ENCODE data around the gene FASTKD2. TPM values are rescaled to one million over a fixed set of nuclear protein-coding genes. Genes with fewer than 3 reads are reported as not detected.

Gene FASTKD2
- total and polyA plus RNA-seq, 2 of the 4 experiments (the other 2 are of a cell fraction) = 17.6 to 50.4 TPM

GRCh38 chr2:206790311-206790935 is 25.0 kb downstream of the FASTKD2 start (continued):
- TF ChIP-seq, protein P1, sequence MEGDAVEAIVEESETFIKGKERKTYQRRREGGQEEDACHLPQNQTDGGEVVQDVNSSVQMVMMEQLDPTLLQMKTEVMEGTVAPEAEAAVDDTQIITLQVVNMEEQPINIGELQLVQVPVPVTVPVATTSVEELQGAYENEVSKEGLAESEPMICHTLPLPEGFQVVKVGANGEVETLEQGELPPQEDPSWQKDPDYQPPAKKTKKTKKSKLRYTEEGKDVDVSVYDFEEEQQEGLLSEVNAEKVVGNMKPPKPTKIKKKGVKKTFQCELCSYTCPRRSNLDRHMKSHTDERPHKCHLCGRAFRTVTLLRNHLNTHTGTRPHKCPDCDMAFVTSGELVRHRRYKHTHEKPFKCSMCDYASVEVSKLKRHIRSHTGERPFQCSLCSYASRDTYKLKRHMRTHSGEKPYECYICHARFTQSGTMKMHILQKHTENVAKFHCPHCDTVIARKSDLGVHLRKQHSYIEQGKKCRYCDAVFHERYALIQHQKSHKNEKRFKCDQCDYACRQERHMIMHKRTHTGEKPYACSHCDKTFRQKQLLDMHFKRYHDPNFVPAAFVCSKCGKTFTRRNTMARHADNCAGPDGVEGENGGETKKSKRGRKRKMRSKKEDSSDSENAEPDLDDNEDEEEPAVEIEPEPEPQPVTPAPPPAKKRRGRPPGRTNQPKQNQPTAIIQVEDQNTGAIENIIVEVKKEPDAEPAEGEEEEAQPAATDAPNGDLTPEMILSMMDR (conservative IDR thresholded peaks at IDR 0.05; ENCODE audit: low read depth, low read length) = no peak

DNA sequence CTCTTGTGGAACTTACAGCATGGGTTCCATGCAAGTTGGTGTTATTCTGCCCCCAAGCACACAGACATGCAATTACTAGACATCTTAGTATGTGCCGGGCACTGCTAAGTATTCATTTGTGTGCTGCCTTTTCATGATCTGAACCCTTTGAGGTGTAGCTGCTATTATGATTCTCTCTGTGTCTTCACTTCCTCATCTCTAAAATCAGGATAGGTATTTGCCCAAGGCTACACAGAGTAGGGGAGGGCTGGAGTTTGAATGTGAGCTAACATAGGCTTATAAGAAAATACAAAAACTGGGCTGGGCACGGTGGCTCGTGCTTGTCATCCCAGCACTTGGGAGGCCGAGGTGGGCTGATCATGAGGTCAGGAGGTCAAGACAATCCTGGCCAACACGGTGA is 27.2 kb downstream of the FASTKD2 start:
- no peak overlapping the region for H2AK9ac ChIP-seq (replicated peaks; ENCODE audit: low read depth, low read length, poor library complexity)
- intact Hi-C loops (cut with micrococcal nuclease) = loop anchor here (10.0 kb wide), 1 partner anchor 262 kb away; no protein-coding TSS in a partner anchor

More for the DNA sequence above, 27.2 kb downstream of the FASTKD2 start:
- H3K9ac ChIP-seq (ENCODE audit: low read depth, low read length) = no peak overlapping the region
- H3K4me1 ChIP-seq (ENCODE audit: control insufficient read depth, insufficient read depth, low read length) = peaks cover 1% of the 10 kb centered on the region; the same call in 1 of the 2 replicates
- no peak overlapping the region for H4K8ac ChIP-seq (ENCODE audit: low read depth in 2 of 2, low read length in 2 of 2)
- H3K27me3 ChIP-seq (ENCODE audit: control insufficient read depth, insufficient read depth, low read length) = no peaks in the 10 kb centered on the region
- H2BK15ac ChIP-seq (ENCODE audit: low read depth, low read length) = no peak overlapping the region
- in situ Hi-C loops (cut with MboI; ENCODE audit: low sequenced_read_pairs) = loop anchor here (25.0 kb wide), 1 partner anchor 945 kb away; no protein-coding TSS in a partner anchor
- H3K56ac ChIP-seq (ENCODE audit: extremely low read depth, insufficient read depth, low read length) = no peak overlapping the region
- H3K9me1 ChIP-seq (ENCODE audit: insufficient read depth, low read length) = 0 out of 2 replicates have a peak, but pooled peaks cover 3% of the 10 kb centered on the region
- H3K4ac ChIP-seq (ENCODE audit: low read depth, low read length) = no peak overlapping the region
- ChIA-PET CTCF (interaction anchor here (0.6 kb wide), 1 partner anchor 457 kb away, joined by 3 read pairs; no protein-coding TSS in a partner anchor), POLR2A (ENCODE audit: unreplicated experiment) (no interaction called here)
- H2BK5ac ChIP-seq (ENCODE audit: low read depth, low read length, poor library complexity, severe bottlenecking) = no peak overlapping the region
- no peak overlapping the region for H3K14ac ChIP-seq (replicated peaks; ENCODE audit: low read depth, low read length)
- DNase-seq = no peak
- H3K23ac ChIP-seq (ENCODE audit: low read depth, low read length) = no peak overlapping the region
- H3K9me3 ChIP-seq (ENCODE audit: control insufficient read depth, insufficient read depth, low read length) = no peaks in the 10 kb centered on the region
- TF ChIP-seq SMC3 (IDR thresholded peaks at IDR 0.05; ENCODE audit: low read depth, low read length) (no peak), MXI1 (IDR thresholded peaks at IDR 0.05; ENCODE audit: borderline replicate concordance, low read depth, low read length) (no peak), NFE2L2 (IDR thresholded peaks at IDR 0.05; ENCODE audit: low read depth, low read length) (no peak), RFX5 (IDR thresholded peaks at IDR 0.05; ENCODE audit: low read depth, low read length) (no peak), POLR2A (IDR thresholded peaks at IDR 0.05; ENCODE audit: low read depth, low read length) (no peak), BHLHE40 (IDR thresholded peaks at IDR 0.05; ENCODE audit: low read depth, low read length) (no peak), FOS (IDR thresholded peaks at IDR 0.05; ENCODE audit: low read depth, low read length) (no peak), CEBPB (IDR thresholded peaks at IDR 0.05; ENCODE audit: low read depth, low read length) (no peak)
- TF ChIP-seq, protein P1 (conservative IDR thresholded peaks at IDR 0.05; ENCODE audit: low read depth, low read length) = no peak
- no peak overlapping the region for H3K27ac ChIP-seq (ENCODE audit: insufficient read depth, low read length)
- H3K79me1 ChIP-seq (ENCODE audit: low read depth in 1 of 2, low read length in 2 of 2) = 0 out of 4 replicates have a peak, but pooled peaks cover 0 to 3% of the 10 kb centered on the region in 2 experiments
- H2AFZ ChIP-seq (replicated peaks; ENCODE audit: low read length, poor library complexity) = no peak overlapping the region
- H2BK120ac ChIP-seq (ENCODE audit: low read depth, low read length) = no peak overlapping the region
- H3K18ac ChIP-seq (ENCODE audit: low read depth, low read length) = no peak overlapping the region
- WGBS, 2 experiments (ENCODE audit: extremely low coverage in 2 of 2, insufficient read length in 1 of 2) = no CpG with 5 or more reads among the region's 5 CpGs
- H3K36me3 ChIP-seq (ENCODE audit: control insufficient read depth, insufficient read depth, low read length) = peaks cover 17% of the 10 kb centered on the region
- no peak overlapping the region for H3K4me2 ChIP-seq (ENCODE audit: low read depth, low read length)
- no TSS peak for BruUV-seq (replicated peaks)
- H3K4me3 ChIP-seq (ENCODE audit: insufficient read depth, low read depth, low read length) = no peak overlapping the region
- H2BK20ac ChIP-seq (ENCODE audit: low read depth, low read length) = no peak overlapping the region
- ATAC-seq (ENCODE audit: low read depth) = no peak
- H4K20me1 ChIP-seq (ENCODE audit: insufficient read depth, low read length) = no peaks in the 10 kb centered on the region
- no peak overlapping the region for H4K5ac ChIP-seq (ENCODE audit: low read depth, low read length)
- dilution Hi-C loops (cut with HindIII; ENCODE audit: low sequenced_read_pairs, unreplicated experiment) = no loop called here
- H2AK5ac ChIP-seq (ENCODE audit: low read depth, low read length) = no peak overlapping the region
- H4K91ac ChIP-seq (ENCODE audit: insufficient read depth, low read depth, low read length) = no peak overlapping the region
